AG09309 (cell line): Measurements from ENCODE around the gene RNF166.

Experiments
- DNase-seq: peaks from one replicate; pipeline ENCODE4 v3.0.0-alpha.2; 2010; ENCODE audit warnings: low read depth
- H3K4me3 ChIP-seq: 2 replicates; pipeline ENCODE4 v1.5.1; 2011; ENCODE audit warnings: mild to moderate bottlenecking, low read depth, low read length, moderate library complexity; ENCODE audit not compliant: control insufficient read depth
- TF ChIP-seq, protein P1 (sequence below): IDR thresholded peaks from 2 replicates; pipeline ENCODE4 v1.5.1; 2011; ENCODE audit warnings: mild to moderate bottlenecking, low read depth, low read length, inconsistent platforms; ENCODE audit not compliant: insufficient read depth, control insufficient read depth; ENCODE audit errors: missing control alignments

RNF166 gene

DNA sequence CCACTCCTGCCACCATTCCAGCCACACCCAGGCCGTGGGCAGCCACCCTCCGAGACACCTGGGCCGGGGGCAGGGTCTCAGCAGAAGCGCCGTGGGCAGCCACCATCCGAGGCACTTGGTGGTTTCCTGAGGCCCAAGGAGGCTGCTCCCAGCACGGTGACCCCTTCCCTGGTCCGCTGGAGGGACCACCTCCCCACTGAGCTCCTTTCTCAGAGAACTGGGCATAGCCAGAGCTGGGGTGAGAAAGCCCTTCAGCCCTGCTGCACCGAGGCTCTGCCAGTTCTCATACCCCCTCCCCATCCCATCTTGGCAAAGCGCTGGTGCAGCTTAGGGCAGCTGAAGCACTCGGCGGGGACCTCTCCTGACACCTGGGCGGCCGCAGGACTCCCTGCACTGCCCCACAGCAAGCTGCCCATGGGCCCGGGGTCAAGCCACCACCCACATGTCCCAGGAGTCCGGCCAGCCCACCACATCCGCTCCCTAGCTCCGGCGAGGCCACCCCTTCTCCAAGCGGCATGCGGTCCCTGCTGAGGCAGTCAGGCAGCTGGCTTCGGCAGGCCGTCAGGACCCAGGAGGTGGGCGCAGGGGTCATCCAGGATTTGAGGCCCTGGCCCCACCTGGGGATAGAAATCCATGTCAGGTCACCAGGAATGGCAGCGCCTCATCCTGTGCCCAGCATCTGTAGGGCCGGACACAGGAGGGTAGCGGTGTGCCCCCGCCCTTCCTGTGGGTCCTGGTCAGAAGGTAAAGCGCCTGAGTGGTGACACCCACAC, 54.0 kb downstream of the RNF166 start:
- TF ChIP-seq, protein P1, sequence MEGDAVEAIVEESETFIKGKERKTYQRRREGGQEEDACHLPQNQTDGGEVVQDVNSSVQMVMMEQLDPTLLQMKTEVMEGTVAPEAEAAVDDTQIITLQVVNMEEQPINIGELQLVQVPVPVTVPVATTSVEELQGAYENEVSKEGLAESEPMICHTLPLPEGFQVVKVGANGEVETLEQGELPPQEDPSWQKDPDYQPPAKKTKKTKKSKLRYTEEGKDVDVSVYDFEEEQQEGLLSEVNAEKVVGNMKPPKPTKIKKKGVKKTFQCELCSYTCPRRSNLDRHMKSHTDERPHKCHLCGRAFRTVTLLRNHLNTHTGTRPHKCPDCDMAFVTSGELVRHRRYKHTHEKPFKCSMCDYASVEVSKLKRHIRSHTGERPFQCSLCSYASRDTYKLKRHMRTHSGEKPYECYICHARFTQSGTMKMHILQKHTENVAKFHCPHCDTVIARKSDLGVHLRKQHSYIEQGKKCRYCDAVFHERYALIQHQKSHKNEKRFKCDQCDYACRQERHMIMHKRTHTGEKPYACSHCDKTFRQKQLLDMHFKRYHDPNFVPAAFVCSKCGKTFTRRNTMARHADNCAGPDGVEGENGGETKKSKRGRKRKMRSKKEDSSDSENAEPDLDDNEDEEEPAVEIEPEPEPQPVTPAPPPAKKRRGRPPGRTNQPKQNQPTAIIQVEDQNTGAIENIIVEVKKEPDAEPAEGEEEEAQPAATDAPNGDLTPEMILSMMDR = no peak
- no peak overlapping the region for H3K4me3 ChIP-seq
- DNase-seq = no peak

DNA sequence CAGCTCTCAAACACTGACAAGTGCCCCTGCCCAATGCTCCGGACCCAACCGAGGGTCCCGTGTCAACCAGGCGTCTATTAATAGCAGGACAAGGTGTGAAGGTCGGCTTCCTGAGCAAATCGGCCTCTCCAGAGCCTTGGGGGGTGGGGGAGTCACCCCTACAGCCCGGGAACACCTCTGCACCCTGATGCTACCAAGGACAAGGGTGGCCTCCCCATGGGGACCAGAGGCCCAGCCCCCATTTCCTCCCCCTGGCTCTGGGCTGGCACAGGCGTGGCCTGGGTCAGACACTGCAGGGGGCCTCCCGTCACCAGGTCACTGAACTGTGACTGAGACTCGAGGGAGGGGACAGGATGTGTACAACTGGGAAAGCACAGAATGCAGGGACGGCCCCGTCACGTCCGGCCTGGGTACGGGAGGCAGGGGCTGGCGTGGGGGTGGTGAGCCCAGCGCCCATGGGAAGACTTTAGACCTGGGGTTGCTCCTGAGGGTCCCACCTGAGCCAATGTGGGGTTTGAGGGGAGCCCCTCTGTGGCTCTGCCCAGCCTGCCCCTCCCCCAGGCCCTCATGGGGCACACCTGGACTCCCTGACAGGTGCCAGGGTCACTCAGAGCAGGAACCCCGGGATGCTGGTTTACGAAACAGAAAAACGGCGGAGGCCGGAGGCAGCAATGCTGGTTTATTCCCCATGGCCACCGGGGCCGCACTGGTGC, 54.8 kb downstream of the RNF166 start:
- TF ChIP-seq, protein P1 = no peak
- H3K4me3 ChIP-seq = peak overlapping the region; percentile 81
- DNase-seq = no peak

DNA sequence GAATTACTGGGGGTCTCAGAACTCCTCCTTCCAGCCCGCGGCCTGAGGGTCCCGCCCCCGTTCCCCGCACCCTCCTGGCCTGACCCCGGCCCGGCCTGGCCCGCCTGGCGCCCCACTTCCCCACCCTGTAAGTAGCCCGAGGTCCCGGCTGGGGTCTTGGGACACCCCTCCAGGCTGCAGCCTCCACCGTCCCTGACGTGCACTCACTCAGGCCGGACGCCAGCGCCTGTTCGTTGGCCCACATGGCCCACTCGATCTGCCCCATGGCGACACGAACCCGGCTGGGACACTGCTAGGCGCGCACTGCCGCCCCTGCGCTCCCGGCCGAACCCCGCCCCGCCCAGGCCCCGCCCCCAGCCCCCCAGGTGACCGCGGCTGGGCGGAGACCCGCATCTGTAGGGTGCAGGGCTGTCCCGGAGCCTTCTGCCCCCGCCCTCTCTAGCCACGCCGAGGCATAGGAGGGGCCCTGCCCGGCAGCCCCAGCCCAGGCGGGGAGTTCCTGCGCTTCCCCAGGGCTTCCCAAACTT, 55.4 kb downstream of the RNF166 start, which contains the start of gene CYBA:
Gene CYBA, minus strand, starts transcription at position 305 of the 527 bp plus-strand sequence. Its CDS starts 40 bp downstream, at position 265.
- DNase-seq = no peak
- TF ChIP-seq, protein P1 = no peak
- H3K4me3 ChIP-seq = peak within 1 kb of the TSS; percentile 81

DNA sequence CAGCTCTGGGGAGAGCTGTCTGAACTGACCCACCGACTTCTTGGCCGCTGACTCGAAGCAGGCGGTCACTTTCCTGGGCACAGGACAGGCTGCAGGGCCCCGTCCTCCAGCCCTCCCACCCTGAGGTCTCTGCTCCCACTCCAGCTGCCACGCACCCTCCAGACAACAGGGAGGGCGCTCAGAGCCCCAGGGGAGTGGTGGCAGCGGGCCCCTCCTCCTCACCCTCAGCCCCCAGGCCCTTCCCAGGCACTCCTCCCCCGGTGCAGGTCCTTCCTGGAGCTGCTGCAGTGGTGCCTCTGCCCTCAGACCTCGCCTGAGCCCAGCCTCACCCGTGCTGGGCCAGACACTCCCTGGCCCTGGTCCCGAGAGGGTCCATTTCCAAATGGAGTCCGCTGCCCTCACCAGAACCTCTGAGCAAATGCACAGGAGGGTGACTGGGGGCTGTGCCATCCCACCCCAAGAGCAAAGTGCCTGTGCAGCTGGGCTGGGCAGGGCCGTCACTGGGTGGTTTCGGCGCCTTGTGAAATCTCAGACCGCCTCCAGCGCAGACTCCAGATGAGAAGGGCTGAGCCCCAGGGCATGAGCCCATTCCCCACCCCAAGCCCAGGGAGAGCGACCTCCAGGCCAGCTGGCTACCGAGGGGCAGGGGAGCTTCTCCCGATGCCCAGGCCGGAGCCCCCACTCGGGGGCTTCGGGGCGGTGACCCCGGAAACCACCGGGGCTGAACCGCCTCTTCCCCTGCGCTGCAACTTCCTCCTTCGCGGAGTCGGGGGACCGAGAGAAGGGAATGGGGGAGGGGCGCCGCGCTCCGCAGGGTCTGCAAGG, 56.1 kb downstream of the RNF166 start:
- H3K4me3 ChIP-seq = peak overlapping the region; percentile 81
- no peak for DNase-seq
- TF ChIP-seq, protein P1 = no peak

DNA sequence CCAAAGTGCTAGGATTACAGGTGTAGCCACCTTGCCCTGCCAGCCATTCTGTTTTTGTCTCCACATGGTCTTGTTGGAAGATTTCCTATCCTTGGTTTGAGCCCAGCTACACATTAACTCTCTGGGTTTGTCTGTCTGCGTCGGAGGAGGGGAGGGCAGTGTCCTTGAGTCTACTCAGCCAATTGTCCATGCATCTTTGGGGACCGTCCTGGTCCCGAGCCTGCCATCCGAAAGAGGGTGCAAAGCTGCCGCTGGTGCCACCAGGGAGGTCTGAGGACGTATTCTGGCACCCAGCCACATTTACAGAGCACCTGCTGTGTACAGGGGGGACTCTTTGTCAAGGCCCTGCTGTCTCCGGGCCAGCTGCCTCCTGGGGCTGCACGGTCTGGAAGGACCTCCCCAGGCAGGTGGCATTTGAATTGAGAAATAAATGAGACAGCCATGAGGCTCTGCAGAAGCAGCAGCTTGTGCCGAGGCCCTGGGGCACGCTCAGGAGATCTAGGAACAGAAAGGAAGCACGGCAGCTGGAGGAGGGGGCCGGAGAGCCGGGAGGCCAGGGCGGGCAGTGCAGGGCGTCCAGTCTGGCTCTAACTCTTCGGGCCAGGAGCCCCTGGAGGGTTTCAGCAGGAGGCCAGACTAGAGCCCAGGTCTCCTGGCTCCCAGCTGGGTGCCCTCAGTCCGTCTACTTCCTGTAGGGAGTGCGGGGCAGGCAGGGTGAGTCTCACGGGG, 56.8 kb downstream of the RNF166 start:
- TF ChIP-seq, protein P1 = no peak
- DNase-seq = no peak
- peak overlapping the region; percentile 81; the same call in 1 of the 2 replicates for H3K4me3 ChIP-seq
